ENCODE results near the gene MGP. TPM values are rescaled to one million over a fixed set of nuclear protein-coding genes. Genes with fewer than 3 reads are reported as not detected.

MGP gene
- total RNA-seq, 4 donors from 2014 or later = 506 to 706 (median 636) TPM

DNA sequence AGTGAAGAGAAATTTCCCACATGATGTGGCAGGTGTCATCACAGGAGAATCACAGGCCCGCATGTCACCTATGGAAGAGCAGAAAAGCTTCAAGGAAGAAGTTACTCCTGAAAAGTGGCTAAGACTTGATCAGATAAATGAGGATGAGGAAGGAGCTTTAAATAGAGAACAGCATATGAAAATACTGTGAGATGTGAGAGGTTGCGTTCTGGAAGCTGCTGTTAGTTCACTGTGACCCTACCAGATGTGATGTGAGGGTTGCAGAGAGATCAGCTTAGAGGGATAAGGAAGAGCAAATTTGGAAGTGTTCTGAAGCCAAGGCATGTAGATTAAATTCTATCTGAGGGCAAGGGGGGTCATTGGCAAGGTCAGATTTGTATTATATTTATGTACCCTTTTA lies 35.6 kb upstream of the MGP start:
- no peak for ATAC-seq
- Histone ChIP-seq H3K4me3 (no peak overlapping the region), H3K9me3 (no peaks in the 10 kb centered on the region), H3K27me3 (no peaks in the 10 kb centered on the region), H3K4me1 (no peaks in the 10 kb centered on the region), H3K27ac (no peak overlapping the region), H3K36me3 (no peaks in the 10 kb centered on the region)
- 80 to 100% methylated on average over 1 of the region's 2 CpGs for WGBS, 2 donors (ENCODE audit: low coverage in 1 of 2)
- TF ChIP-seq EP300 (IDR thresholded peaks at IDR 0.05) = no peak
- TF ChIP-seq POLR2A (IDR thresholded peaks at IDR 0.05) = no peak
- no peak for TF ChIP-seq CTCF (IDR thresholded peaks at IDR 0.05)
- TF ChIP-seq POLR2AphosphoS5 (IDR thresholded peaks at IDR 0.05) = no peak

DNA sequence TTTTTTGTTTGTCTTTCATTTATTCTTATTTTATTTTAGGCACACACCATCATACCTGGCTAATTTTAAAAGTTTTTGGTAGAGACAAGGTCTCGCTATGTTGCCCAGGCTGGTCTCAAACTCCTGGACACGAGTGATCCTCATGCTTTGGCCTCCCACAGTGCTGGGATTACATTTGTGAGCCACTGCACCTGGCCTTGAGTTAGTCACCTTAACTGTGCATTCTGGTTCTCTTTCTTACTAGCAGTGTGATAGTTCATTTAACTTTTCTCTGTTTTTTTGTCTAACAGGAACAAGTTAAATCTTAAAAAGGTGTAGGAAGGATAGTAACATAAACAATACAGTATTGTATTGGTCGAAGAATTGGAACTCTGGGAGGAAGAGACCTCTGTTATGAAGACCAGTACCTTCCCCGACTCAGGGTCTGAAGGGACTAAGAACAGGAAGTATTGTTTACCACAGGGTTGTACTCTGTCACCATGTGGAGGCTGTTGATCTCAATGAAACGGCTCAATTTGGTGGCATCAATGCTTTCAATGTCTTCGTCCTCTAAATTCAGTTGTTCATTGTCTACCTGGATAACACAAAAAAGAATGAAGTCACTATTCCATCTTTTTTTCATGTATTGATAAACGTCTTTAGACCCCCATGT lies 34.9 kb upstream of the MGP start:
- Histone ChIP-seq H3K36me3 (no peaks in the 10 kb centered on the region), H3K9me3 (no peaks in the 10 kb centered on the region), H3K27me3 (no peaks in the 10 kb centered on the region), H3K4me3 (no peak overlapping the region), H3K4me1 (no peaks in the 10 kb centered on the region), H3K27ac (no peak overlapping the region)
- no peak for ATAC-seq
- TF ChIP-seq POLR2AphosphoS5 (IDR thresholded peaks at IDR 0.05) (no peak), EP300 (IDR thresholded peaks at IDR 0.05) (no peak), CTCF (IDR thresholded peaks at IDR 0.05) (no peak), POLR2A (IDR thresholded peaks at IDR 0.05) (no peak)
- WGBS, 2 donors (ENCODE audit: low coverage in 1 of 2) = 83 to 85% methylated on average over 6 to 7 of the region's 7 CpGs

DNA sequence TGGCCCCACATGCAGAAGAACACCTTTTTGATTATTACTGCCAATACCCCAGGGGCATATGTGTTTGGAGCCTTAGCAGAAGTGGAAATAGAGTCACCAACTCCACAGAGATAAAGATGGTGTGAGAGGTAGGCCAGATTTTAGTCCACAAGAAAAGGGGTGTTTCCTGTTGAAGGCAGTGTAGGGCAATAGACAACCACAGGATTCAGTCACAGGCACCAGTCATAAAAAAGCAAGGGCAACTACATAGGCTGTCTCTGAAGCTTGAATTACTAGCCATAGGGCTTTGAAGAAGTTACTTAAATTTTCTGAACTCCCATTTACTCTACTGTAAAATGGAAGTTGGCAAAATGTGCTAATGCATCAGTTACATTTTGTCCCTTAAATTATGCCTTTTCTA lies 33.8 kb upstream of the MGP start:
- ATAC-seq = no peak
- no peaks in the 10 kb centered on the region for H3K36me3 ChIP-seq
- TF ChIP-seq POLR2A (IDR thresholded peaks at IDR 0.05) (no peak), CTCF (IDR thresholded peaks at IDR 0.05) (no peak), POLR2AphosphoS5 (IDR thresholded peaks at IDR 0.05) (no peak), EP300 (IDR thresholded peaks at IDR 0.05) (no peak)
- no peak overlapping the region for H3K27ac ChIP-seq
- no peak overlapping the region for H3K4me3 ChIP-seq
- H3K9me3 ChIP-seq = no peaks in the 10 kb centered on the region
- no peaks in the 10 kb centered on the region for H3K4me1 ChIP-seq
- no peaks in the 10 kb centered on the region for H3K27me3 ChIP-seq

- 67 to 85% methylated on average over 2 of the region's 2 CpGs for WGBS, 2 donors (ENCODE audit: low coverage in 1 of 2)
- no peak overlapping the region for H3K27ac ChIP-seq
Measured at GRCh38 chr12:14915736-14916135, 30.1 kb upstream of the MGP start.

More at GRCh38 chr12:14915736-14916135, 30.1 kb upstream of the MGP start:
- Histone ChIP-seq H3K27me3 (no peaks in the 10 kb centered on the region), H3K4me3 (no peak overlapping the region), H3K36me3 (no peaks in the 10 kb centered on the region), H3K9me3 (no peaks in the 10 kb centered on the region), H3K4me1 (peaks cover 0 to 11% (median 0%) of the 10 kb centered on the region in 3 donors)
- TF ChIP-seq CTCF (IDR thresholded peaks at IDR 0.05) (no peak), EP300 (IDR thresholded peaks at IDR 0.05) (no peak), POLR2AphosphoS5 (IDR thresholded peaks at IDR 0.05) (no peak), POLR2A (IDR thresholded peaks at IDR 0.05) (no peak)
- ATAC-seq = no peak
